COLO668 (cell line): Measurements from ENCODE around the gene PSD4.

ENCODE experiments used
- DNase-seq: peaks from one replicate; lab custom pipeline; 2025; ENCODE audit not compliant: unreplicated experiment; lab: John Stamatoyannopoulos, UW

The PSD4 gene

DNA sequence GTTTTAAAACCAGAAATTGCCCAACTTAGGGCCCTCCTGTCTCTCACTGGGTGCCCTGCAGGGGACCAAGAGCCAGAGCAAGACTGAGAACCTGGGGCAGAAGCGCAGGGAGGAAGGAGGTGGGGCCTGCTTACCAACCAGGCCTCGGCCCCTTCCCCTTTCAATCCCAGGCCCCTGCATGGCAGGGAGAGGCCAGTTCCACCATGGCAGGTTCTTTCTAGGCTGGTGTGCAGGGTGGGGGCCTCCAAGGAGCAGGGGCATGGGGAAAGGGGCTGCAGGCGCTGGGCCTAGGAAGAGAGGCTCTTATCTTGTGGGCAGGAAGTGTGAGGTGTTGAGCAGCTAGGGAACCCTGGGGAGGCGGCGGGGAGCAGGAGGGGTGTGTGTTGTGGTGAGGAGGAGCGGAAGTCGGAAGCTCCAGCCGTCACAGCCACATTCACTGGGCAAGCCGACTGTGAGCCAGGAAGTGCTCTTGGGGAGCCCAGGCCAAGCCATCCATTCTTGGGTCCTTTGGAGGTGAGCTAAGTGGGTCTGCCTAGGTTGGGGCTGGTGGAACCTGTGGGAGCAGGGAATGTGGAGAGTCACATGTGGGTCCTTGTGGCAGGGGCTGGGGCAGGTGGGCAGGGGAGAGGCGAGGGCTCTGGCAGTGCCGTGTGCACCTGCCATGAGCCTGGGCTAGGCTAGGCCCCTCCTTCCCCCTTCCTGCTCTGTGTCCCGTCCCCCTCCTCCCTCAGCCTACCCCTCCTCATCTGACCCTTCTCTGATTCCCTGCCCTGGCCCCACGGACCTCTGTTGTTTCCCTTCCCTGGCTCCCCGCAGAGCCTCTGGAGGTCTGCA is at the start of gene PSD4:
PSD4 (plus strand) TSS at position 430 of the 834 bp plus-strand sequence. CDS start 8,486 bp downstream, outside the sequence.
- no peak for DNase-seq

DNA sequence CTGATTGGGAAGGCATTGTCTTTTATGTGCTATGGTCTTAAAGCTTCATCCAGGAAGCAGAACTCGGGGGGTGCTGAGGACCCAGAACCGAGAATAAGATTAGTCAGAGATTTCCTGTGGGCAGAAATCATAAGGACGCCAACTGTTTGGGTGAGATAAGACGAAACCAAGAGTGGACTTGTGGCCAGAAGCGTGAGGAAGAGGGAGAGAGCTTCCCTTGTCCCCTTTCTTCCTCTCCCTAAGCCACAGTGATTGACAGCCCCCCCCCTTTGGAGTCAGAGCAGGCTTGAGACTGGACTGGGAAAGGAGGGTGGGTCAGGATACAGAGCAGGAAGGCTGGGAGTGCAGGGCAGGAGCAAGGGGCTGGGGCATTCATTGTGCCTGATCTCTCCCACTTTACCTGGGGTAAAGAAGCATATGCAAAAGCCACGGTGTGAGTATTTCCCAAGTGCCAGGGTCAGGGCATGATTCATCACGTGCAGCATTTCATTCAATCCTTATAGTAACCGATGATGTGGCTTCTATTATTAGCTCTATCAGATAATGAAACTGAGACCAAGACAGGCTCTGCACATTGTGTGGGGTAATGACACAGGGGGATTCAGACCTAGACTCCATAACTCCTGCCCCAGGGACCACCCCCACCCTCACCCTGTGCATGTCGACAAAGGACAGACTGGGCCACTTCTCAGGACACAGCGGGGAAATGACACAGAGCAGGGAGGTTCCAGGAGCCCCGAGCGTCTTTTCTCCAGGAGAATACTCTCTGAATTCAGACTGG is 49.4 kb upstream of the PSD4 start:
- no peak for DNase-seq

DNA sequence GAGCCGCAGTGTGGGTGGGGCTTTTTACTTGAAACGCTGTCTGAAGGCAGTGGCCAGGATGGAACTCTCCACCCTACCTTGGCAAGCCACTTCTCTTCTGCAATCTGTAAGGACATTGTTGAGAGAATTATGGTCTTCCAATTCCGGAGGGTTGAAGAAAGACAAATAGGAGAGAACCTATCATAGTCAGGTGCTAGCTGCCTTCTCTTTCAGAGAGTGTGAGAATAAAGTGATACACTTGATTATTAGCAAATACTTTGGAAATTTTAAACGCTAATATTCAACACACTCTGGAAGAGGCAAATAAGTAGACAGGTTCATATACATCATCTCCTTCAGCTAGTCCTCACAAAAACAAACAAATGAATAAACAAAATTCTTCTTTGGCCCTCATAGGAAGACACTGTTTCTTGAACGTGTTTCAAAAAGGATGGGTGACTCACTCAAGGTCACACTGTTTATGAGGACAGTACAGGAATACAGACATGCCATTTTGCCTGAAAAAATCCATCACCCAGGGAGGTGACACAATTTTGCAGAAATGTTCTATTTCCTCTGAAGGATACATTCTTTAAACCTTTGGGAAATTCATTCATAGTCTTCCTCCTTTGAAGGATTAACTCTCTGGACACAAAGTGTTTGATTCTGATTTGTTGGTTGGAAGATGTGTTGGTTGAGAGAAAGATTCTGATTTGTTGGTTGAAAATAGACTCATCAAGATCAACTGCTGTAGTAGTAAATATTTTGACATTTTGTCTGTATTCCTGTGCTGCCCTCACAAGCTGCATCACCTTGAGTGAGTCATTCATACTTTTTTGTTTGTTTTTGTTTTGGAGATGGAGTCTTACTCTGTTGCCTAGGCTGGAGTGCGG is 48.6 kb upstream of the PSD4 start:
- no peak for DNase-seq

DNA sequence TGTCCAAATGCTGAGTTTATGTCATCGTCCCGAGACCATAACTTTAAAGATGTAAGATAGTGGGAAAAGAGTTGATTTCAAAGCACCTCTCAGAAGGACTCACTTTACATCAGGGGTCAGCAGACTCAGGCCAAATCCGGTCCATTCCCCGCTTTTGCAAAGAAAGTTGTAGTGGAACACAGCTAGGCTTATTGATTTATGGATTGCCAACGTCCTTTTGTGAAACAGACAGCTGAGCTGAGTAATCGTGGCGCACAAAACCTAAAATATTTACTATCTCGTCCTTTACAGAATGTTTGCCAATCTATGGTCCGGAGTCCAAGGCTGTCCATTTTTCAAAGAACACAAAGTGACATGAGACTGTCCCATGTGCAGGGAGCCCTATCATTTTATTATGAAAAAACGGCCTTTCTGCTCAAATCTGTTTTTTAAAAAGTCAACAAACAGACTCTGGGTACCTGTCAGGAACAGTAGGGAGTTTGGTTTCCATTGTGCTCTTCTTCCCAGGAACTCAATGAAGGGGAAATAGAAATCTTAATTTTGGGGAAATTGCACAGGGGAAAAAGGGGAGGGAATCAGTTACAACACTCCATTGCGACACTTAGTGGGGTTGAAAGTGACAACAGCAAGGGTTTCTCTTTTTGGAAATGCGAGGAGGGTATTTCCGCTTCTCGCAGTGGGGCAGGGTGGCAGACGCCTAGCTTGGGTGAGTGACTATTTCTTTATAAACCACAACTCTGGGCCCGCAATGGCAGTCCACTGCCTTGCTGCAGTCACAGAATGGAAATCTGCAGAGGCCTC is 46.7 kb upstream of the PSD4 start, which contains the start of gene IL1RN:
IL1RN (plus strand) TSS at position 754 of the 801 bp plus-strand sequence; CDS start at position 781, 27 bp downstream.
- no peak for DNase-seq

DNA sequence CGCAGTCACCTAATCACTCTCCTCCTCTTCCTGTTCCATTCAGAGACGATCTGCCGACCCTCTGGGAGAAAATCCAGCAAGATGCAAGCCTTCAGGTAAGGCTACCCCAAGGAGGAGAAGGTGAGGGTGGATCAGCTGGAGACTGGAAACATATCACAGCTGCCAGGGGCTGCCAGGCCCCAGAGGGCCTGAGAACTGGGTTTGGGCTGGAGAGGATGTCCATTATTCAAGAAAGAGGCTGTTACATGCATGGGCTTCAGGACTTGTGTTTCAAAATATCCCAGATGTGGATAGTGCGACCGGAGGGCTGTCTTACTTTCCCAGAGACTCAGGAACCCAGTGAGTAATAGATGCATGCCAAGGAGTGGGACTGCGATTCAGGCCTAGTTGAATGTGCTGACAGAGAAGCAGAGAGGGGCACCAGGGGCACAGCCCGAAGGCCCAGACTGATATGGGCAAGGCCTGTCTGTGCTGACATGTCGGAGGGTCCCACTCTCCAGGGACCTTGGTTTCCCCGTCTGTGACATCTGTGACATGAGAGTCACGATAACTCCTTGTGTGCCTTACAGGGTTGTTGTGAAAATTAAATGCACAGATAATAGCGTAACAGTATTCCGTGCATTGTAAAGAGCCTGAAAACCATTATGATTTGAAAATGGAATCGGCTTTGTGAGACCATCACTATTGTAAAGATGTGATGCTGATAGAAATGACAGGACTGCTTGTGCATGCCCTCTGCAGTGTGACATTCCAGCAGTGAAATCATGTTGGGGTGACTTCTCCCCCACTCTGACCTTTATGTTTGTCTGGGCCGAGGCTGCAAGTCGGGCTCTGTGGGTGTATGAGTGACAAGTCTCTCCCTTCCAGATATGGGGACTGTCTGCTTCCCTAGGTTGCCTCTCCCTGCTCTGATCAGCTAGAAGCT is 45.9 kb upstream of the PSD4 start:
- DNase-seq: no peak

DNA sequence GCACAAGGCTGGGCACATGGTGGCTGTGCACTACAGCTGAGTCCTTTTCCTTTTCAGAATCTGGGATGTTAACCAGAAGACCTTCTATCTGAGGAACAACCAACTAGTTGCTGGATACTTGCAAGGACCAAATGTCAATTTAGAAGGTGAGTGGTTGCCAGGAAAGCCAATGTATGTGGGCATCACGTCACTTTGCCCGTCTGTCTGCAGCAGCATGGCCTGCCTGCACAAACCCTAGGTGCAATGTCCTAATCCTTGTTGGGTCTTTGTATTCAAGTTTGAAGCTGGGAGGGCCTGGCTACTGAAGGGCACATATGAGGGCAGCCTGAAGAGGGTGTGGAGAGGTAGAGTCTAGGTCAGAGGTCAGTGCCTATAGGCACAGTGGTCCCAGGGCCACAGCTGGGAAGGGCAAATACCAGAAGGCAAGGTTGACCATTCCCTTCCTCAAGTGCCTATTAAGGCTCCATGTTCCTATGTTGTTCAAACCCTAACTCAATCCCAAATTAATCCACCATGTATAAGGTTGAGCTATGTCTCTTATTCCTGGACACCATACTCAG is 44.2 kb upstream of the PSD4 start:
- no peak for DNase-seq

DNA sequence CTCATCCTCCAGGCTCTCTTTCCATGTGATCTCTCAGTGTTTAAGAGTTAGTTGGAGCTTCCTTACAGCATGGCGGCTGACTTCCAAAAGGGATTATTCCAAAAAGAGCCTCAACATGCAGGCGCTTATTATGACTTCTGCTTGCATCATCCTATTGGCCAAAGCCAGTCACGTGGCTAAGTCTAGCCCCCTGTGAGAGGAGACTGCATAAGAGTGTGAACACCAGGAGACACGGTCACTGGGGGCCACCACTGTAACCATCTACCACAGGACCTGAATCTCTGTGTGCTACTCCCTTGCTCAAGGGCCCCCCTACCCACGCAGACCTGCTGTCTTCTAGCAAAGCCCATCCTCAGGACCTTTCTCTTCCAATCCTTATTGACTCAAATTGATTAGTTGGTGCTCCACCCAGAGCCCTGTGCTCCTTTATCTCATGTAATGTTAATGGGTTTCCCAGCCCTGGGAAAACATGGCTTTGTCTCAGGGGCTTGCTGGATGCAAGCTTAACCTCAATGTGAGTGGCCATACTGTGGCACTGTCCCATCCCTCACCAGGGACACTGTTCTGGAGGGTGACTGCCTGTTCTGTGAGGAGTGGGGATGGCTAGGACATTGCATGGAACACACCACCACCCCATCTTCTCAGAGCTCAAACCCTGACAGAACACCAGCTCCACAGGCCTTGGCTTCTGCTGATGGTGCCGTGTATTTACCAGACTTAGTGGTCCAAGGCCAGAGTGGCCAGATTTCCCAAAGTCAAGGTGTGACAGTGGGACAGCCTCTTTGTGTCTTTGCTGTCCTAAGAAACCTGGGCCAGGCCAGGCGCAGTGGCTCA is 42.2 kb upstream of the PSD4 start:
- no peak for DNase-seq

DNA sequence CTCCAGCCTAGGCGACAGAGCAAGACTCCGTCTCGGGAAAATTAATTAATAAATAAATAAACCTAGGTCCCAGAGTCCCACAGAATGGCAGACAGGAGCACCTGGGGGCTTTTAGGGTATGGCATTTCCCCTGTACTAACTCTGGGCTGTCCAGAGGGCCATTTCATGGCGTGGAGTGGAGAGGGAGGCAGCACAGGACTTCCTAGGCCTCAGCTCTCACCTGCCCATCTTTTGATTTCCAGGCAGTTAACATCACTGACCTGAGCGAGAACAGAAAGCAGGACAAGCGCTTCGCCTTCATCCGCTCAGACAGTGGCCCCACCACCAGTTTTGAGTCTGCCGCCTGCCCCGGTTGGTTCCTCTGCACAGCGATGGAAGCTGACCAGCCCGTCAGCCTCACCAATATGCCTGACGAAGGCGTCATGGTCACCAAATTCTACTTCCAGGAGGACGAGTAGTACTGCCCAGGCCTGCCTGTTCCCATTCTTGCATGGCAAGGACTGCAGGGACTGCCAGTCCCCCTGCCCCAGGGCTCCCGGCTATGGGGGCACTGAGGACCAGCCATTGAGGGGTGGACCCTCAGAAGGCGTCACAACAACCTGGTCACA is 41.3 kb upstream of the PSD4 start:
- DNase-seq: no peak

DNA sequence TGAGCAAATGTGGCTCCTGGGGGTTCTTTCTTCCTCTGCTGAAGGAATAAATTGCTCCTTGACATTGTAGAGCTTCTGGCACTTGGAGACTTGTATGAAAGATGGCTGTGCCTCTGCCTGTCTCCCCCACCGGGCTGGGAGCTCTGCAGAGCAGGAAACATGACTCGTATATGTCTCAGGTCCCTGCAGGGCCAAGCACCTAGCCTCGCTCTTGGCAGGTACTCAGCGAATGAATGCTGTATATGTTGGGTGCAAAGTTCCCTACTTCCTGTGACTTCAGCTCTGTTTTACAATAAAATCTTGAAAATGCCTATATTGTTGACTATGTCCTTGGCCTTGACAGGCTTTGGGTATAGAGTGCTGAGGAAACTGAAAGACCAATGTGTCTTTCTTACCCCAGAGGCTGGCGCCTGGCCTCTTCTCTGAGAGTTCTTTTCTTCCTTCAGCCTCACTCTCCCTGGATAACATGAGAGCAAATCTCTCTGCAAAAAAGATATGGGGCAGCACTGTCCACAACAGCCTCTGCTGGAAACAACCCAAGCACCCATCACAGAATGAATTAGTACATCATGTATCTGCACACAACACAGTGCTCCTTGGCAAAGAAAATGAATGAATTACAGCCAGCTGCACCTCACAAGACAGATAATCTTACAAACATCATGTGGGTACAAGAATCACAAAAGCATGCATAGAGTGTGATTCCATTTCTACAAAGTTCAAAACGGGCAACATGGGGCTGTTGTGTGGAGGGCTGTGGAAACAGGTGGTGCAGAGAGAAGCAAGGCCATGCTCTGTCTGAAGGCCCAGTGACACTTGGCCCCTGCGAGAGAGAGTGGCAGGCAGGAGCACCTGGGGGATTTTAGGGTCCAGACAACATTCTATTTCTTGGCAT is 39.8 kb upstream of the PSD4 start:
- DNase-seq: no peak

DNA sequence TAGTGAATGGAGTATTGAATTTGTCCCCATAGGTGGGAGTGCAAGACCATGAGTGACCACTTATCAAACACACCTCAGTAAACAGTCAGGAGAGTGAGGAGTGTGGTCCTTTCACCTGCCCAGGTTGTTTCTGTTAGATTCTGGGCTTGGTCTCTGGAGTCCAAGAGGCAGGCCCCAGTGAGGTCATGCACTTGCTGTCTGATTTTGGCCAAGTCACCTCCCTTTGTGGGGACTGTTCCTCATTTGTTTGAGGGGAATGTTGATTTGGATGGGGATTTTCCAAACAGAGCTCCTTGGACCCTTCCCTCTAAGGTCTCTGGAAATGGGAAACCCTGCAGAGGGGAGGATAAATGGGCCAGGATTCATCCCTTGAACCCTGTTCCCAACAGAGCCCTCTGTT is 39.1 kb upstream of the PSD4 start:
- no peak for DNase-seq

DNA sequence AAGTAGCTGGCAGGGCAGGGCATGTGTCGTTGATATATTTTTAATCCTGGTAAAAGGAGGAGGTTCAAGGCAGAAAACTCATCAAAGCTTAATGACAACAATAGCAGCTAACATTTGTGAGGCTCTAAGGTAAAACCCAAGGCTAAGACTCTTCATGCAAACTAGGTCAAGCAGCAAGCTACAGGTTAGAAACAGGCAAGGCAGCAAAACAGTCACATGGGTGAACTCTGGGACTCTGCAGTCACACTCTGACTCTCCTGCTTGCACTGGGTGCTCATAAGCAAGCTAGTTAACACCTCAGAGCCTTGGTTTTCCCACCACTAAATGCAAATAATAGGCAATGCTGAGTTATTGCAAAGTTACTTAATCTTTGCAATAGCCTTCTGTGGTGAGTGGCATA is 38.5 kb upstream of the PSD4 start:
- DNase-seq: no peak

DNA sequence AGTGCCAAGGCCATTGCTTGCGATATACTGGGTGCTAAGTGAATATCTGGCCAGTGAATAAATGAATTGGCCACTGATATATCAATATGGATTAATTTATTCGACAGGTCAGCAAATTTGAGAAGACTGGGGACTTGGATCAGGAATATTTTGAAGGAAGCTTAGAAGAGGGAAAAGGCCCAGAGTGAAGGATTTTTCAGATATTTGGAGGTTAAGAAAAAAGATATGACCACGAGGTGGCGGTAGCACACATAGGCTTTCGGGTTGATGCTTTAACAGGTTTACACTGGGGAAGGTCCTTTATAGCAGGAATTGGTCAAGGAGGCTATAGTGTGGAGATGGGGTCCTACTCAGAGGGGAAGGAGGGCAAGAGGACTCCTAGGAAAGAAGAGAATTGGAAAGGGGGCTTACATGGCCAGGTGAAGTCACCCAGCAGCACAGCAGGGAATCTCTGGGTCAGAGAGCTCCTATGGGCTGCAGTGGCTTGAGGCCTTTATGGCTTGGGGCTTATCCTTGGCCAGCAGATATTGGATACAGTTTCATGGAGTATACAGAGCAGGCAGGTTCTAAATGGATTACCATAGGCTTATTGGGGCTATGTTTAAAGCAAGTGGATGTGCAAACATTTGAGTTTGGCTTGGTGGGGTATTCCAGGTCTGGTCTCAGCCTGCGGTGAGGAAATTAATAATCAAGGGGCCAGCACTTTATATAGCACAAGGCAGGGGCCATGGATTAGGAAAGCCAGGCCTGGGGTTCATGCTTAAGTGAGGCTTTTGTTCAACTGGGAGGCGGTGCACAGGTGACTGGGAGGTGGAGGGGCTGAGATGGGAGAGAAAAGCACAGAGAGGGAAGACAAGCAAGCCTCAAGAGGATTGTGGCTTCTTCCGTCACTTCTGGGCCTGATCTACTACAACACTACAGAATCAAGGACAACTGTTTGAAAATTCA is 36.7 kb upstream of the PSD4 start:
- peak; percentile 11 for DNase-seq

DNA sequence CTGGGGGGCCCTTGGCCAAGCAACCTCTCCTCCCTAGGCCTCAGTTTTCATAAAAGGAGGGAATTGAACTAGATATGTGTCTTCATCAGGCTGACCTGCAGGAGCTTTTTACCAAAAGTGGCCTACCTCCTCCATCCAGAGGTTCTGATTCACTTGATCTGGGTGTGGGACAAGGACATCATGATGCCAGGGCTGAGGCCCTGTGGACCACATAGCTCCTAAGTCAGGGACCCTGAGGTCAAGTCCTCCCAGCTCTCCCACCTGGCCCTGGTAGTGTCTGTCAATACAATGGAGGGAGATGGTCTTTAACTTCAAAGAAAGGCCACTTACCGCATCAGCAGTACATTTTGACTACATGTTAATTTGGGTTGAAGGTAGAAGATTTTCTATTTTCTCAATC is 35.9 kb upstream of the PSD4 start:
- no peak for DNase-seq

DNA sequence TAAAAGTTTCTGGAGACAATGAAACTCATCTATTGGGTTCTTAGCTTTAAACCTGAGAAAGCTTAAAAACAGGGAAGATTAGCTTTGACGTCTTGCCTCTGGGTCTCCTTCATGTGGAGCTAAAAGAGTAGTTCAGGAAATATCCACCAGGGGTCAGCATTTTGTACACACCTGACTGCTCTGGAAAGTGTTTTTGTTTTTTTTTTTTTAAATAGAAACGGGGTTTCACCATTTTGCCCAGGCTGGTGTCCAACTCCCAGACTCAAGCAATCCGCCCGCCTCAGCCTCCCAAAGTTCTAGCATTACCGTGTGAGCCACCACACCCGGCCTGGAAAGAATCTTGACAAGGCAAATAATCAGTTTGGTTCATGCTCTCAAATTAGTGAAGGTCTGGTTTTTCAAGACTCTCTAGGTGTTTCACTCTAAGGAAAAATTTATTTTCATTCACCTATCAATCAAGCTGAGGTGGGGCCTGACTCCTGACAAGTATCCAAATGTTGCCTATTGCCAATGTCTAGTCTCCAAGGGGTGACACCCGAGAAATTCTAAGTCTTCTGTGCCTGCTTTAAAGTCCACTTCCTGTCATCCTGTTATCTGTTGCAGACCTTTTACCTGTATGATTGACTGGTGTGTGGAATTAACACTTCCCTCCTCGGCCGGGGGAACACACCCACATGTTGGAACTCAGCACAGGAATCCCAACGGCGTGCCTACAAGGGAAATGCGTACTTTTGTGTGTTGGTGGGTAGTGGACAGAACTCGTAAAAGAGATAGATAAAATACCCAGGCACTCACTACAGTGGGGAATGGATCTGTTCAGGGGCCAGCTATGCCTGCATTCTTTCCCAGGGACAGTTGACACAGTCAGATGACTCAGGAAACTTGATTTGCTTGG is 35.1 kb upstream of the PSD4 start:
- peak; percentile 10 for DNase-seq

DNA sequence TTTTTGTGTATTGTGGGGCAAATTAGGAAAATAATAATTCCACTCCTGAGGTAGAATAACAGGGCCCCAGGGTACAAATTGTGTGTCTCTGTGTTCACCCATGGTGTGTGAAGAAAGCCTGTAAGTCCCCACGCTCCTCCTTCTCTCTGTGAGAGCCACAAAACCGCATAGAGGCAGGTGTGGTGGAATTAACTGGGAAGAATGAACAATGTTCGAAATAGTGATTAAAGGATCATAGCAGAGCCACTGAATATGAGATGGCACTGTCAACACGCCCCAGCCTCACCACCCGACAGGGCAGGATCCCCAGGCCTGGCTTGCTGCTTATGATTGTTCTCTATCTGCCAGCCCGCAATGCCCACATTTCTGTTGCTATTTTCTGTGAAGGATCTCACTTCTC is 32.3 kb upstream of the PSD4 start:
- no peak for DNase-seq
